ENCODE data around the gene GTPBP6.
"Not testable (repeated sequence)": the region's sequence is repeated elsewhere in the genome, so short reads cannot be mapped to it uniquely, and the experiment has no call there.

Gene GTPBP6

GRCh38 chrX:334331-334891 lies 15.8 kb upstream of the GTPBP6 start:
- FAIRE-seq: no peak

GRCh38 chrX:333611-334311 lies 15.2 kb upstream of the GTPBP6 start:
- FAIRE-seq: no peak

DNA sequence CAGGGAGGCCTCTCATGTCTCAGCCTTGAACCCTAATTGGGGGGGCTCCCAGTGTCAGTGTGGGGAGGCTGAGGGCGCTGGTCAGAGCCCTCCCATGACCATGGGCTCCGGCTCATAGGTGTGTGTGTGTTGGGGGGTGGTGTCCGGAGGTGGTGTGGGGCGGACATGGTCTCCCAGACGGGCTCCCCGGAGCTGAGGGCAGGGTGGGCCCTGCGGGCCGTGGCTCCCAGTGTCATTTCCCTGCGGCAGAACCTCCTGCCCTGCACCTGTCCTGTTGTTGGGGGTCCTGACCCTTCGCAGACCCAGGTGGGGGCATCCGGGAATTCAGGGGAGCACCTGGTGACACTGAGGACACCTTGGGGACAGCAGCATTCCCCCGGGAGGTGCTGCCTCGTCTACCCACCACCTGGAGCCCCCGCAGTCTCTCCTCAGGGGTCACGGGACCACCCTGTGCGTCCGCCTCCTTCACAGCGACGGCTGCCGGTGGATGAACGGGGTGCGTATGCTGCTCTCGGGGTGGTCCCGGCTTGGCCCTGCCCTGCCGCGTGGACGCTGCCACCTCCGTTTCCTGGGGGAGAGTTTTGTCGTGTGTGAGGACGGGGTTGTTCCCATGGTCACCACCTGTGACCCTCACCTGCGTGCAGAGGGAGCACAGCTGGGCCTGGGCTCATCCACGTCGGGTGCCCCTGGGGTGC lies 14.5 kb upstream of the GTPBP6 start:
- no peak for FAIRE-seq

- no peak for FAIRE-seq
Measured at GRCh38 chrX:332496-332860, 13.9 kb upstream of the GTPBP6 start.

GRCh38 chrX:331825-332495 lies 13.4 kb upstream of the GTPBP6 start:
- no peak for FAIRE-seq

- no peak for FAIRE-seq
Measured at GRCh38 chrX:331151-331824, 12.7 kb upstream of the GTPBP6 start.

- FAIRE-seq: no peak
Measured at GRCh38 chrX:330726-331150, 12.1 kb upstream of the GTPBP6 start.

DNA sequence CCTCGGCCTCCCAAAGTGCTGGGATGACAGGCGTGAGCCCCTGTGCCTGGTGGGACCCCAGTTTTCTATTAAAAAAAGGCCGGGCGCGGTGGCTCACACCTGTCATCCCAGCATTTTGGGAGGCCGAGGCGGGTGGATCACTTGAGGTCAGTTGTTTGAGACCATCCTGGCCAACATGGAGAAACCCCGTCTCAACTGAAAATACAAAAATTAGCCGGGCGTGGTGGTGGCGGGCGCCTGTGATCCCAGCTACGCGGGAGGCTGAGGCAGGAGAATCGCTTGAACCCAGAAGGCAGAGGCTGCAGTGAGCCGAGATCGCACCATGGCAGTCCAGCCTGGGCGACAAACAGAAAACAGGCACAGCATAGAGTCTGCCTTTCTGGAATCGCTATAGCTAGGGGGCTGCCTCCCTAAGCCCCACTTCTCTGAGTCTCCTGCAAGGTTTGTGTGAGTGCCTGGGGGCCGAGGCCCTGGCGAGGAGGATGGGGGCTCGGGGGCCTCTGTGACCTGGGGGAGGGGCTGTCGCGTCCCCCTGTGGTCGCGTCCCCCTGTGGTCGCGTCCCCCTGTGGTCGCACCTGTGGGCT lies 11.6 kb upstream of the GTPBP6 start:
- not testable (repeated sequence) for FAIRE-seq

DNA sequence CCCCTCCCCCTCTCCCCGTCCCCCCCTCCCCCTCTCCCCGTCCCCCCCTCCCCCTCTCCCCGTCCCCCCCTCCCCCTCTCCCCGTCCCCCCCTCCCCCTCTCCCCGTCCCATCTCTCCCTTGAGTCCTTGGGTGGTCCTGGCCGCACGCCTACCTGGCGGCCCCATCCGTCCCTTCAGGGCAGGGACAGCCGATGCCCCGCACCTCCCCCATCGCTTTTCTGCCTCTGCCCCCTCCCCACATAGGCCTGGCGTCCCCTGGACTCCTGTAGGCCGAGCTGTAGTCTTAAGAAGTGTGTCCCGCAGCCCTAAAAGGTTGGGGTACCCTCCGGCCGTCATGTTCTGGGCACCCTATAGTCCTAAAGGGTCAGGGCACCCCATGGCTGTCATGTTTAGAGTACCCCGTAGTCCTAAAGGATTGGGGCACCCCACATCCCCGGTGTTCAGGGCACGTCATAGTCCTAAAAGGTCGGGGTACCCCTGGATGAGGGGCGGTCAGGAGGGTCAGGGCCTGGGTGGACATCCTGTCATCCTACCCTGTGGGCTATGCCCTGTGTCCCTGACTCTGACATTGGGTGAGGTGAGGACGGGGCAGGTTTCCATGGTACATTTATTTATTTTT lies 10.8 kb upstream of the GTPBP6 start:
- FAIRE-seq: no peak

GRCh38 chrX:327660-328126 lies 9.1 kb upstream of the GTPBP6 start:
- no peak for FAIRE-seq

DNA sequence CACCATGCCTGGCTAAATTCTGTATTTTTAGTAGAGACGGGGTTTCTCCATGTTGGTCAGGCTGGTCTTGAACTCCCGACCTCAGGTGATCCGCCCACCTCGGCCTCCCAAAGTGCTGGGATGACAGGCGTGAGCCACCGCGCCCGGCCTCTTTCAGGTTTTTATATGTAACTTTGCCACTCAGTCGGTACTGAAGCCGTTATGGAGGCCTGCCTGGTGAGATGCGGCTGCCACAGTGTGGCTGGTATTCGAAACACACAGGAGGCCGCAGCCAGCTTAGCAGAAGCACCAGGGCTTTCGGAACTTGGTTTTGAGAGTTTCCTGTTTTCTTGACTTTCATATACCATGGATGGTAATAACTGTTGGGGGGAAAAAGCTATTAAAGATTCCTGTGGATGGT lies 6.1 kb upstream of the GTPBP6 start:
- FAIRE-seq: not testable (repeated sequence)

- FAIRE-seq: no peak
Measured at GRCh38 chrX:323721-324628, 5.4 kb upstream of the GTPBP6 start.

DNA sequence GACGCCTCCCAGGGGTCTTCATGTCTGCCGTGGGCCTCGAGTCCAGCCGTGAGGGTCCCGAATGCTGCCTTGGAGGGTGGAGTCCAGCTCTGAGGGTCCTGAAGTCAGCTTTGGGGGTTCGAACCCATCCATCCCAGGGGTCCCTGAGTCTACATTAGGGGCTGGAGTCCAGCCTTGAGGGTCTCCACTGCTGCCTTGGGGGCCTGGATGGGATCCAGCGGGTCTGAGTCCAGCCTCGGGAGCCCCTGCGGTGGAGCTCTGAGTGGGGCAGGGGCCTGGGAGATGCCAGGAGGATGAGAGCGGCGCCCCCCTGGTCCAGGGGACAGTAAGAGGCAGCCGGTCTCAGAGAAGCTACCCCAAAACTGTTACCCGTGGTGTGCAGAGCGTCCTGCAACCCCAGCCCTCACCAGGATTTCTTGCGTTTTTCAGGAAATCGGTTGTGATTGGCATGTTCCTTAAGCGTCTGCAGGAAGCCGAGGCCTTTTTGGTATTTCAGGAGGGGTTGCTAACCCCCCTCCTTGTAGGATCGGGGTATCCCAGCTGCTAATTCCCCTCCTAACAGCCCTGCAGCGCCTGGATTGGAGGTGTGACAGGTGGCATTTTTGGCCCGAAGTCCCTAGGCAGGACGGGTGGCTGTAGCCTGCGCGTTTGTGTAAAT lies 1.7 kb upstream of the GTPBP6 start:
- no peak for FAIRE-seq

- FAIRE-seq: no peak
Measured at GRCh38 chrX:319579-320125, 1.1 kb upstream of the GTPBP6 start.

DNA sequence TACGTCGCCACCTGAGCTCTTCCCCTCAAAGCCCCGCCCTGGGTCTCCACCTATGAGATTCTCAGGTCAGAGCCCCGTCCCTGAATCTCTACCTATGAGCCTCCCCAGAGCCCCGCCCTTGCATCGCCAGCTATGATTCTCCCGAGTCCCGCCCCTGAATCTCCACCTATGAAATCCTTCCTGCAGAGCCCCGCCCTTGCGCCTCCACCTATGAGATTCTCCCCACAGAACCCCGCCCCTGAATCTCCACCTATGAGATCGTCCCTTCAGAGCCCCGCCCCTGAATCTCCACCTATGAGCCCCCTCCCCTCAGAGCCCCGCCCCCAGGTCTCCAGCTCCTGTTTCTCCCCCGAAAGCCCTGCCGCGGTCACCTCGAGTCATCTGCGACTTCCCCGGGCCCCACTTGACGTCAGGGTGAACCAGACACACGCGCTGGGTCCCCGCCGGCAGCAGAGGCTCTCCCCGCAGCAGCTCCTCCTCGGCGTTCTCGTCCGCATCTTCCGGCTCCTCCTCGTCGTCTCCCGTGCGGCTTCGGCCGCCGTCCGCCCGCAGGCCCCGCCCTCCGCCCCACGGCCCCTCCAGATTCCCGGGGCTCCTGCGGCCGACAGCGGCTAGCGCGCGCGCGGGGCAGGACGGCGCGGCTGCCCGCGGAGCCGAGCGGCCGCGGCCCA lies 393 bp downstream of the GTPBP6 start:
- FAIRE-seq: no peak

DNA sequence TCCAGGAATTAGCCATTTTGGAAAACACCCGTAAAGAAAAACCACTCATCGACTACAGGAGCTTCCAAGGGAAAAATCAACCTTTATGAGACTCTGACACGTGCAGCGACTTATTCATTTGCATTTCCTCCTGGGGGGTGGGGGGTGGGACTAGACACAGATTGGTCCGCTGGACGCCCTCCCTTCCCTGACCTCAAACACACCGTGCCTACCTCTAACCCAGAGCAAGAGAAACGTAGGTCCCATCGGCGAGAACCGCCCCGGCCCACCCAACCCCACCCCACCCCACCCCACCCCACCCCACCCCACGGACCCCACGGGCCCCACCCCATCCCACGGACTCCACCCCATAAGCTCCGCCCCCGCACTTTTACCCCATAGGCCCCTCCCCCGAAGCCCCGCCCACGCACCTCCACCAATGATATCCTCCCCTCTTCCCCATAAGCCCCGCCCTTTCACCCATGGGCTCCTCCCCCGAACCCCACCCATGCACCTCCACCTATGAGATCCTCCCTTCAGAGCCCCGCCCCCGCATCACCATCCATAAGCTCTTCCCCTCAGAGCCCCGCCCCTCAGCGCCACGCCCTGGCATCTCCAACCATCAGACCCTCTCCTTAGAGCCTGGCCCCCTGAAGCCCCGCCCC lies 1.1 kb downstream of the GTPBP6 start:
- no peak for FAIRE-seq

DNA sequence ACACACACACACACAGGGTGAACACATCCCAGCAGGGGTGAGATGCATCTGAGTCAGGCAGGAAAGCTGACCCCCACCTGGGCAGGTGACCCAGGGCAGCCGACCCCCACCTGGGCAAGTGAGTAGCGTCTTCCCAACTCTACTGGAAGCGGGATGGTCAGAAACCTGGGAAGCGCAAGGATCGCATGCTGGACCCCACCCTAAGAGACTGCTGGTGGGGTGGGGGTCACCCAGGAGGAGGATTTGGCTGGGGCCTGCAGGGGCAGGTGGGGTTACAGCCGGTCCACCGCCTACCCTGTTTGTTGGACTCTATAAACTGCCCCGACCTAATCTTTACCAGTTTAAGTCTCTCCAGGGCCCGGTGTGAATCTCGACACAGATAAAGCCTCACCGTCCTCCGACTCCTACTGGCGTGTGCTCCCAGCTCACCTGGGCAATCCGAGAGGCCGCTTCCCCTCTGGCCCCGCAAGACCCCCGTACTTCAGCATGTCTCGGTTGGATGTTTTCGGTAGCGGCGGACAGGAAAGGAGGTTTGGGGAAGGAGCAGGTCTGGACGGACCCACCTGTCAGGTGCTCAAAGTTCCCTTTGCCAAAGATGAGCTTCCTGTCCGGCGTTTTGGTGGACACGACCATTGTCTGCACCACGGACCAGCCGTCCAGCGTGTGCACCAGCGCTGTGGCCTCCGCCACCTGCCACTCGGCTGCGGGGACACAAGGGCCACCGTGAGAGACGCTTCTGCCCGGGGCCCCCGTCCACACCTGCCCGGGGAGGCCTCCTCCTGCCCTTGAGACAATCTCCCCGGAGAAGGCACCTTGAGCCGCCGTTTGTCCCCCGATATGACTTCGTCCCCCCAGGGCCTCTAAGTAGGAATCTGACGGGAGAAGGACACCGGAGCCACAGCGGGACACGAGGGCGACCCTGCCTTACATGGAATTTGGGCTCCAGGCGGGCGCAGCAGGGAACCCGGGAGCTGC lies 2.0 kb downstream of the GTPBP6 start:
- no peak for FAIRE-seq
